ENCODE data around the gene LZTR1.

LZTR1 gene

GRCh38 chr22:20951151-20951931 lies 30.8 kb upstream of the LZTR1 start:
- no peak for DNase-seq (ENCODE audit: low spot score)

DNA sequence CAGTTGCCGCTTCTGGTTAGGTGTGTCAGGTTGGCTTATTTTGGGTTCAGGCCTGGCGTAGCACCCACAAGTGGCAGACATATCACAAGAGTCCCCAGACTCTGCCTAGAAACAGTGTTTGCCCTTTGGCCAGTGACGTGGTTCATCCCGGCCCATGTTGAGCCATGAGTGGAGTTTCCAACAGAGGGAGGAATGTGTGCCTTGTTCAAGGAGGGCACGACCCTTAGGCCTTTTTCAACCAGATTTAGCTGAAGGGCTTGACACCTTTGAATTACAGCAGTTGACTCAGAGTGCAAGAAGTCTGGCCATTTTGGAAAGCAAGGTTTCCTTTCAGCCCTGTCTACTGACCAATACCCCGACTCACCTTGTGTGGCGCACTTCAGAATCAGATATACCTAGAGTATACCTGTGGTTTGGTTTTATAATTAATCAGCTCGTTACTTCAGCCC lies 30.1 kb upstream of the LZTR1 start:
- DNase-seq (ENCODE audit: low spot score) = no peak

GRCh38 chr22:20952544-20953341 lies 29.4 kb upstream of the LZTR1 start:
- no peak for DNase-seq (ENCODE audit: low spot score)

GRCh38 chr22:20953342-20953608 lies 28.8 kb upstream of the LZTR1 start:
- DNase-seq (ENCODE audit: low spot score) = no peak

DNA sequence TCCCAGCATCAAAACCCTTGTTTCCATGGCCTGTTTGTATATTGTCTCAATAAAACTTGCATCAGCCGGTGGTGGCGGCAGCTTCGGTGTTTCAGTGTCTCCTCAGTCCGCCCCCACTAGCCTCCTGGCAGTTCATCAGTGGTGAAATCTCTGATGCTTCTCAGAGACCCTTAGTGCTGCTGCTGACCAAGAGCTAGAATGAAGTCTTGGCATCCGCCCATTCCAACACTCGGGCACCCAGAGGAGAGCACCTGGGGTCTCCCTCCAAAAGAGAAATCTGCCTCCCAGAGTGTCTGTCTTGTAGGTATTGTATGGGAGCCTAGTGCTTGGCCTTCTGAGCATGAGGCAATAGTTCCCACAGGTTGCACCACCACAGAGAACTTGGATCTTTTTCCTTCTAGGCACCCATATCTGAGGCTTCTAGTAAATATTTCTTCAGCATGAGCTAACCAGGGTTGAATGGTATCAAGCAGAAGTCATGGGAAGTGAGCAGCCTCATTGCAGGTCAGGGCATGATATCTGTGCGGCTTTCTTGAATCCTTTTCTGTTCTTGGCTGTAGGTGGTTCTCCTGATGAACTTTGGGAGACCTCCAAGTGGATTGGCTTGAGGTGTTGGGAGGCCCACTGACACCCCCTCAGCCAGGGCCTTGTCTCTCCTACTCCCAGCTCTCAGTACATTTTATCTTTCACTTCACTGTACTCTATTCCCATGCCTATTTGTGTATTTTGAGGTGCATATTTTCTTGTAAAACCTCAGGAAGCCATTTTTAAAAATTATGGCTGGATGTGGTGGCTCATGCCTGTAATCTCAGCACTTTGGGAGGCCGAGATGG lies 28.2 kb upstream of the LZTR1 start:
- DNase-seq (ENCODE audit: low spot score) = no peak

DNA sequence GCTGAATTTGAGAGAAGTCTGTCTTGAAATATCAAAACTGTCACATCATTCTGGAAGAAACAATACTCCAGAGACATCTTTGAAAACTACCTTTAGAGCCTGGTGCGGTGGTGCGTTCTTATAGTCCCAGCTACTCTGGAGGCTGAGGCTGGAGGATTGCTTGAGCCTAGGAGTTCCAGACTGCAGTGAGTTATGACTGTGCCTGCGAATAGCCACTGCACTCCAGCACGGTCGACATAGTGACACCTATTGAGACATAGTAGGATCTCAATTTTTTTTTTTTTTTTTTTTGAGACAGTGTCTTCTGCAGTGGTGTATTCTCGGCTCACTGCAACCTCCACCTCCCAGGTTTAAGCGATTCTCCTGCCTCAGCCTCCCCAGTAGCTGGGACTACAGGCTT lies 26.5 kb upstream of the LZTR1 start:
- no peak for DNase-seq (ENCODE audit: low spot score)

GRCh38 chr22:20956258-20957101 lies 25.6 kb upstream of the LZTR1 start:
- no peak for DNase-seq (ENCODE audit: low spot score)

DNA sequence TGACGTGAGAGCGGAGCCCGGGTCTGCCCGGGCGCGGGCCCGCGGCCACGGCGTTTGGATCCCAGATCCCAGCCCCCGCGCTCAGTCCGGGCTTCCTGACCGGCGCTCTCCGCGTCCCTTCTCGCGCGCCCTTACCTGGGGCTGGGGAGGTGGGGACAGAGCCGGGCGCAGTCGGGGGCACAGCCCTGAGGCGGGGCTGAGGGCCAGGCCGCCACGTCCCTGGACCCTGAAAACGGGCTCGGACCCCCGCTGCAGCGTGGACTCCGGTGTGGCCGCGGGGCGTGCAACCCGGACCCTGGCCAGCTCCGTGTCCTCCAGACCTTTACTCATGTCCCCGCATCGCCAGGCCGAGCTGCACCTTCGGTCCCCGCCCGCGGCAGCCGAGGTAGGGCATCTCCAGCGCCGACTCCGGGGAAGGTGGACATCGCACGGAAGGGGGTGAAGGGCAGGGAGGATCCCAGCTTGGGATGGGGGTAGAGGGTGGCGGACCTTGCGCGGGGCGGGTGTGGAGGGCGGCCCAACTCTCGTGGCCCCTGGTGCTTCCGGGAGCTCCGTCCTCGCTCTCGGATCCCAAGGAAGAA lies 24.9 kb upstream of the LZTR1 start:
- no peak for DNase-seq (ENCODE audit: low spot score)

DNA sequence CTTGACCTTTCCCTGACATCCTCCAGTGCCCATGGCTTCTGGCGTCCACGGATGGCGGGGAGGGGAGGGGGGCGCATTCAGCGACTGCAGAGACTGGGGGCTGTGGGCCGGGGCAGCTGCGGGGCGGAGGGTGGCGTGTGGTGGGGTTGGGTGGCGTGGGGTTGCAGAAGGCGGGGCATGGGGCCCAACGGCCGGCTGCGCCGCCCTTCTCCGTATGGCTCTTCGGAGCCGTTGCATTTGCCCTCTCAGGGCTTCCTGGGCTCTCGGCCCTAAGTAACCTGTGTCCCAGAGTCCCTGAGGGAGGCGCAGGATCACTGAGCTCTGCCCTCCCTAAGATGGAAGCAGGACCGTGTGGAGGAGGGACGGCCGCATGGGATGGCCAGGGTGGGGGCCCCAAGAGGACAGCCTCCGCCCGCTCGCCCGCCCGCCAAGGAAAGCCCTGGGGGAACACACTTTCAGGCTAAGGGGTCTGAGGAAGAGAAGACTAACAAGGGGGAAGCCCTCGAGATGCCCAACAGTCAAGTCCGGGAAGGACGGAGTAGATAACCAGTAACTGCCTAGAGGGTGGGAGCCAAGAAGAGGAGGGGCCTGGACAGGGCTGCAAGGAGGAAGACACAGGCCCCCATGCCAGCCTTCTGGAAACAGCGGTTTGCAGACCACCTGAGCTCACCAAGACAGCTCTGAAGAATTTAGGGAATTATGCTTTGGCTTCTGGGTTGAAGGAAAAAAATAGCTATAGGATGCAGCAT lies 24.2 kb upstream of the LZTR1 start:
- no peak for DNase-seq (ENCODE audit: low spot score)

DNA sequence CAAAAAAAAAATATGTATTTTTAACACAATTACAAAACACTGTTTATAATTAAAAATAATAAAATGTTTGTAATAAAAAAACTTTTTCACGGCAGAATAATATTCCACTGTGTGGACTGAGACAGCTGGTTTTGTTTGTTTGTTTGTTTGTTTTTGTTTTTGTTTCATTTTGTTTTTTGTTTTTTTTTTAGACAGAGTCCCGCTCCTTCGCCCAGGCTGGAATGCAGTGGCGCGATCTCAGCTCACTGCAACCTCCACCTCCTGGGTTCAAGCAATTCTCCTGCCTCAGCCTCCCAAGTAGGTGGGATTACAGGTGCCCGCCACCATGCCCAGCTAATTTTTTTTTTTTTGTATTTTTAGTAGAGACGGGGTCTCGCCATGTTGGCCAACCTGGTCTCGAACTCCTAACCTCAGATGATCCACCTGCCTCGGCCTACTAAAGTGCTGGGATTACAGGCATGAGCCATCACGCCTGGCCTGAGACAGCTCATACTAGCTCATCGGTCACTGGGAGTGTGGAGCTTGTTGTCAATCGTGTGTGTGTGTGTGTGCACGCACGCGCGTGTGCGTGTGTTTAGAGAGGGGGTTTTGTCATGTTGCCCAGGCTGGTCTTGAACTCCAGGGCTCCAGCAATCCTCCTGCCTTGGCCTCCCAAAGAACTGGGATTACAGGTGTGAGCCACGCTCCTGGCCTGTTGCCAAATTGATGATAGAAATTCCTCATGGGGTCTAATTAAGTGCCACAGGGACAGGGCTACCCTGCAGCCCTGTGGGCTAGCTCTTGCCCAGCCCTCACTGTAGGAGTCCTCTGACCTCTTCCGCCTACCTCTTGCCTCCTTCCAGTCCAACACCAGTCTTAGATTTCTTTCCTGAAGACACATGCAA lies 22.3 kb upstream of the LZTR1 start:
- DNase-seq (ENCODE audit: low spot score) = no peak

GRCh38 chr22:20960609-20961008 lies 21.5 kb upstream of the LZTR1 start:
- no peak for DNase-seq (ENCODE audit: low spot score)

GRCh38 chr22:20962491-20962945 lies 19.6 kb upstream of the LZTR1 start:
- DNase-seq (ENCODE audit: low spot score) = no peak

DNA sequence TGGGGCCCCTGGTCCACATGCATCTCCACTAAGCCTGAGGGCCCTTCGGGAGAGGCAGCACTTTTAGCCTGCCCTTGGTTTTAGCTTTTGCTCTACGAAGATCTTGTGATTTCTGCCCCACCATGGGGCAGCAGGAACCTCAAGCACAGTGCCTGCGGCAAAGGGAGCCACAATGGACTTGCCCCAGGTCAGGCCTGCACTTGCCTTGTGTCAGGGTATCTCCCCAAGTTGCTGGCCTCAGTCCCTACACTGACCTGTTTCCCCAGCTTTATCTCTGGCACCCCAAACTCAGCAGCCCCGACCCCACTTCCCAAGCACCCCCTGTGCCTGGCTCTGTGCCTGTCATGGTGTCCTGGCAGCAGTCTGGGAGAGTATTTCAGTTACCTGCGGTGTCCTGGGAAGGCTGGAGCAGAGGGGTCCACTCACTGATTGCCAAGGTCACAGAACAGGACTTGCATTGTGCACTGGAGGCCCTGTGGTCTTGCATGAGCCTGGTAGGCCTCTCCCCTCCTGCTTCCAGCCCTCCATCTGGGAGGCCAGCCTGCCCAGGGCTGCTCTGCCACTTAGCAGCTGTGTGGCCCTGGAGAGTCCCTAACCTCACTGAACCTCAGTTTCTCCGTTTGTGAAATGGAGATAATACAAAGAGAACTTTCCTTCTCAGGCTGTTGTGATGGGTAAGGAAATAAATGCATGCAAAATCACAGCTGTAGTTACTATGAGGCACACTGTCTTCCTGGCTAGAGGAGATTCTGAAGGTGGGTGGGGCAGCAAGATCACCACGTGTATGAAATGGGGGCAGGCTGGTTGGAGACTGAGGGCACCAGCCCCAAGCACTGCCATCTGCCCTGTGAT lies 18.7 kb upstream of the LZTR1 start:
- no peak for DNase-seq (ENCODE audit: low spot score)

DNA sequence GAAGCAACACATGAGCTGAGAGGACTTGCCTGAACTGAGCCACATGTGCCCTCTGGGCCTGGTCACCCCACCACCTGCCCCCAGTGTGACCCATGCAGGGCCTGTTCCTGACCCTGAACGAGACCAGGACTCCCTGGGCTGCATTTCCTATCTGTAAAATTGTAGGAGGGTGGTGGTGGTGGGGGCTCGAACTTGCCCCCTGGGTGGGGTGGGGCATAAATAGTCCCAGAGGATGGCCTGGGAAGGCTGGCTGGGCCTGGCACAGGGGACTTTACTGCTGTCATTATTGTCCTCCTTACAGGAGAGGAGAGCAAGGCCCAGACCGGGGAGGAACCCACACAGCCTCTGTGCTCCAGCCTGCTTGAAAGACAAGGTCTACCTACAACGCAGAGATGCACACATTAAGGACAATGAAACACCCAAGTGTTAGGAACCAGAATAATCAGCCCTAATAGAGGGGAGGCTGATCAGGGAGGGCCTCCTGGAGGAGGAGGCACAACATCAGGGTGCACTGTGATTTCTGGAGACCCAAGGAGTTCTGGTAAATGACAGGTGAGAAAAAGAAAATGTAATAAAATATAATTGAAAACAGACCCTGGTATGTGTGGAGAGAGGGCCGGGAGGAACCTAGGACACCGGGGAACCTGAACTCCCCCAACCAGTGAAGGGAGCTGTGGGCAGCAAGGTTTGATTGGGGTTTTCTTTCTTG lies 17.9 kb upstream of the LZTR1 start:
- DNase-seq (ENCODE audit: low spot score) = no peak

- no peak for DNase-seq (ENCODE audit: low spot score)
Measured at GRCh38 chr22:20964799-20965103, 17.3 kb upstream of the LZTR1 start.

DNA sequence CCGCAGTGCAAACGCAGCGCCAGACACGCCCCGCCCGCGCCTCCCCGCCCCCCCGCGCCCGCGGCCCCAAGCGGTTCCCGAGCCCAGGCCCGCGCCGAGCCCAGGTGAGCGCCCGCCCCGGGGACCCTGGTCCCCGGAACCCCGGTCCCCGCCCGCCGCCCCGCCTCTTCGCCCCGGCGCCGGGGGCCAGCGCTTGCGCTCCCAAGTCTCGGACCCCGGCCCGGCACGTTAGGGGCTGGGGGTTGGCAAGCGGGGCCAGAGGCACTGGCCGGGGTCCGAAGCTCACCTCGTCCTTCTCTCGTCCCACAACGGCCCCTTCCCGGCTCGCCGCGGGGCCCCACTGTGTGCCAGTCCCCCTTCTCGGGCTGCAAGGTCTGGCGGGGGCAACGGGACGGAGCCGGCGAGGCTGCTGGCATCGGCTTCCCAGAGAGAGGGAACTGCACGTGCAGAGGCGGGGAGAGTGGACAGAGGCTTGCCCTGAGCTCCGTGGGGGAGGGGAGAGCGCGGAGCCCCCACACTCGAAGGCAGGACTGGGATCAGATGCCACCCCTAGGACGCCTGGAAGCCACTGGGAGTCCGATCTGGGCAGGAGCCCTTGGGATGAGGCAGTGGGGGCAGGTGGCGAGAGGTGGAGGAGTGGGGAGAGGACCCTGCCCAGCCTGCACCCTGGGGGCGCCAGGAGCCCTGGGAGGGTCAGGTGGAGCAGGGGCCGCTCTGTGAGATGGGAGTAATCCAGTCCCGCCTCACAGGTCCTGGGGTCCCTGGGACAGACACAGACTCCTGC lies 16.8 kb upstream of the LZTR1 start:
- DNase-seq (ENCODE audit: low spot score) = no peak

Data from kidney capillary endothelial cell (primary cell).